ENCODE measurements around the gene KLK14. TPM values are rescaled to one million over a fixed set of nuclear protein-coding genes. Genes with fewer than 3 reads are reported as not detected.

The KLK14 gene
- total RNA-seq, 1 donor from 2014 or later, result not detected

DNA sequence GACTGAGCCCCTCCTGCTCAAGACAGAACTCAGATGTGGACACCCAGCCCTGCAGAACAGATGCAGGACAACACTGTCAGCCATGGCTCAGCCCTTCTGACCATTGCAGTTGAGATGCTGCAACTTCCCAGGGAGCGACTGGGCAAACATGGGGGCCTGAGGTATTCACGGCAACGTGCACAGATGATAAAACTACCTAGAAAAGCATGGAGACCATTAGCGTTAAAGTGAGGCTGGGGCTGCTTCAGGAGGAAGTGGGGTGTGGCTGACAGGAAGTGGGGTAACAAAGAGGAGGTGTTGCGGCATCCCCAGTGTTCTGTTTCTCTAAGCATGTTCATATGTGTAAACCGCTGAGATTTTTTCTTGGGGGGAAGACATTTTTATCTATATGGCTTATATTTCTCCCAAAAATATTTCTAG lies 40.7 kb upstream of the KLK14 start:
- TF ChIP-seq, protein P1, sequence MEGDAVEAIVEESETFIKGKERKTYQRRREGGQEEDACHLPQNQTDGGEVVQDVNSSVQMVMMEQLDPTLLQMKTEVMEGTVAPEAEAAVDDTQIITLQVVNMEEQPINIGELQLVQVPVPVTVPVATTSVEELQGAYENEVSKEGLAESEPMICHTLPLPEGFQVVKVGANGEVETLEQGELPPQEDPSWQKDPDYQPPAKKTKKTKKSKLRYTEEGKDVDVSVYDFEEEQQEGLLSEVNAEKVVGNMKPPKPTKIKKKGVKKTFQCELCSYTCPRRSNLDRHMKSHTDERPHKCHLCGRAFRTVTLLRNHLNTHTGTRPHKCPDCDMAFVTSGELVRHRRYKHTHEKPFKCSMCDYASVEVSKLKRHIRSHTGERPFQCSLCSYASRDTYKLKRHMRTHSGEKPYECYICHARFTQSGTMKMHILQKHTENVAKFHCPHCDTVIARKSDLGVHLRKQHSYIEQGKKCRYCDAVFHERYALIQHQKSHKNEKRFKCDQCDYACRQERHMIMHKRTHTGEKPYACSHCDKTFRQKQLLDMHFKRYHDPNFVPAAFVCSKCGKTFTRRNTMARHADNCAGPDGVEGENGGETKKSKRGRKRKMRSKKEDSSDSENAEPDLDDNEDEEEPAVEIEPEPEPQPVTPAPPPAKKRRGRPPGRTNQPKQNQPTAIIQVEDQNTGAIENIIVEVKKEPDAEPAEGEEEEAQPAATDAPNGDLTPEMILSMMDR (IDR thresholded peaks at IDR 0.05), result no peak
- ATAC-seq (peak; percentile 54), DNase-seq (no peak)
- Histone ChIP-seq H3K9me3 (no peaks in the 10 kb centered on the region), H3K27ac (peak overlapping the region; percentile 82), H3K4me3 (peak overlapping the region; percentile 16), H3K36me3 (no peaks in the 10 kb centered on the region), H3K27me3 (no peaks in the 10 kb centered on the region), H3K4me1 (peaks cover 5% of the 10 kb centered on the region)
- intact Hi-C loops (cut with DNase I), result no loop called here

DNA sequence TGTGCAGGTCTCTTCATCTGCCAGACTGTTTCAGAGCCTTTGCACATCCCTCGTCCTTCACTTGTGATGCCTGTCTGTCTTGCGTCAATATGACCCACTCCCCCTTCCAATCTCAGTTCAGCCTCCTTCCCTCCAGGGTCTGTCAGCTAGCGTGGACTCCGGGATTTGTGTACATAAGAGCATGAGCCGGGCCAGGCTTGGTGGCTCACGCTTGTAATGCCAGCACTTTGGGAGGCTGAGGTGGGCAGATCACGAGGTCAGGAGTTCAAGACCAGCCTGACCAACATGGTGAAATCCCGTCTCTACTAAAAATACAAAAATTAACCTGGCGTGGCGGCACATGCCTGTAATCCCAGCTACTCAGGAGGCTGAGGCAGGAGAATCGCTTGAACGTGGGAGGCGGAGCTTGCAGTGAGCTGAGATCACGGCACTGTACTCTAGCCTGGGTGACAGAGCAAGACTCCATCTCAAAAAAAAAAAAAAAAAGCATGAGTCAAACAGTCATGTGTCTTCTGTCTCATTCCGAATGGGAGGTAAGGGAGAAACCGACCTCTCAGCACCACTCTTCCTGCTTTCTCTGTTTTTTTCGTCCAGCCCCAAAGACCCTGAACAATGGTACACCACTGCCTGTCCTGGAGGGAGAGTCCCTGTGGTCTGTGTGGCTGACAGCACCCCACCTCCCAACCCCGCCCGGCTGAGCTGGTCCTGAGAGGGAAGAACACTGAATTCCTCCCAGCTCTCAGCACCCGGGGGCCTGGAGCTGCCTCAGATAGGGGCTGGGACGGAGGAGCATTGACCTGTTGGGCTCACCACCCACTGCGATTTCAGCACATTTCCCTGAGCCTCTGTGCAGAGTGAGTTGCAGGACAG lies 39.7 kb upstream of the KLK14 start:
- ATAC-seq (peak; percentile 19), DNase-seq (no peak)
- no peaks in the 10 kb centered on the region for H3K4me1 ChIP-seq
- peak overlapping the region; percentile 82 for H3K27ac ChIP-seq
- no peaks in the 10 kb centered on the region for H3K9me3 ChIP-seq
- no peaks in the 10 kb centered on the region for H3K36me3 ChIP-seq
- peak overlapping the region; percentile 16 for H3K4me3 ChIP-seq
- no peaks in the 10 kb centered on the region for H3K27me3 ChIP-seq
- TF ChIP-seq, protein P1 (IDR thresholded peaks at IDR 0.05), result no peak
- intact Hi-C loops (cut with DNase I), result no loop called here

DNA sequence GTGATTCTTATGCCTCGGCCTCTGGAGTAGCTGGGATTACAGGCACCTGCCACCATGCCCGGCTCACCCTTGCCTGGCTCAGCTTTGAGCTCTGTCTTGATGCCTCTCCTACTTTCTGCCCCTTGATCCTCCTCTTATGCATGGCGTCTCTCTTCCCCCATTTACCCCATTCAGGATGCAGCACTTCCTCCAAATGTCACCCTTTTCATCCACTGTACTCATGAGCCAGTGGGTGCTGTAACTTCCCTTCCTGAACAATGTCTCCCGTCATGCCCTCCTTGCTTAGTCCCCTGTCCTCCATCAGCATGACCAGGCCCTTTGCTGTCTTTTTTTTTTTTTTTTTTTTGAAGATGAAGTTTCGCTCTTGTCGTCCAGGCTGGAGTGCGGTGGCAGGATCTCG lies 38.6 kb upstream of the KLK14 start:
- peak; percentile 42 for ATAC-seq
- H3K4me1 ChIP-seq, result no peaks in the 10 kb centered on the region
- intact Hi-C loops (cut with DNase I), result no loop called here
- H3K27me3 ChIP-seq, result no peaks in the 10 kb centered on the region
- no peak overlapping the region for H3K27ac ChIP-seq
- H3K36me3 ChIP-seq, result no peaks in the 10 kb centered on the region
- TF ChIP-seq, protein P1 (IDR thresholded peaks at IDR 0.05), result no peak
- no peaks in the 10 kb centered on the region for H3K9me3 ChIP-seq
- H3K4me3 ChIP-seq, result no peak overlapping the region
- no peak for DNase-seq

DNA sequence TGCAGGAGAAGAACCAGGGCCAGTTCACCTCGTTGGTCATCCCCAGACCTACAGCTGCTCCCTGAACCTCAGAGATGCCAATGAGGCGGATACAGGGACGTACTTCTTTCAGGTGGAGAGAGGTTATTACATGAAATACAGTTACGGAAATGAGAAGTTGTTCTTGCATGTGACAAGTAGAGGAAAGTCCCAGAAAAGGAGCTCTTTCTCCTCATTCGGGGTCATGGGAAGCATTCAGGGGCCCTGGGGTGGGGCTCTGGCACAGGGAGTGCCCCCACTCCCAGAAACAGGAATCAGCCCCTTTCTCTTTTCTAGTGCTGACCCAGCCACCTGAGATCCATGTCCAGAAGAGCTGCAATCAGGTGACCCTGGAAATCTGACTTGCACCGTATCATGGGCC lies 37.5 kb upstream of the KLK14 start:
- no peak overlapping the region for H3K27ac ChIP-seq

DNA sequence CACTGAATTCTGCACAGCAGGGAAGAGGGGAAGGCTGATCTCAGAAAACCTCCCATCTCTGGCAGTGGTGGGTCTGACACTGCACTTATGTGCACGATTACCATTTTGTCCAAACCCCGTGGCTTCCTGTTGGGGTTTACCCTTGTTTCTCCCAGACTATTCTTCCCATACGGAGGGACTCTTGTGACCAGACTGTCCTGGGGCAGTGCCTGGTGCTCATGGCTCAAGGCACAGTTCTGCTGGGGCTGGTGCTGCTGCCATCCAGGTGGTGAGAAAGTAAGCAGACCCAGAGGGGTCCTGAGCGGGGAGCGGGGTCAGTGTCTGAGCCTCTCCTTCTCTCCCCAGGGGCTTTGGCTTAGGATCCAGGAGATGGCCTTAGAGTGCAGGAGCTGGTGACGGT lies 36.9 kb upstream of the KLK14 start:
- Histone ChIP-seq H3K9me3 (no peaks in the 10 kb centered on the region), H3K4me3 (no peak overlapping the region), H3K27ac (no peak overlapping the region), H3K4me1 (no peaks in the 10 kb centered on the region), H3K36me3 (no peaks in the 10 kb centered on the region), H3K27me3 (no peaks in the 10 kb centered on the region)
- TF ChIP-seq, protein P1 (IDR thresholded peaks at IDR 0.05), result no peak
- no peak for ATAC-seq
- no peak for DNase-seq
- intact Hi-C loops (cut with DNase I), result no loop called here

More for the DNA sequence above, 37.5 kb upstream of the KLK14 start:
- DNase-seq (no peak), ATAC-seq (no peak)
- Histone ChIP-seq H3K4me1 (no peaks in the 10 kb centered on the region), H3K27me3 (no peaks in the 10 kb centered on the region), H3K4me3 (no peak overlapping the region), H3K9me3 (no peaks in the 10 kb centered on the region), H3K36me3 (no peaks in the 10 kb centered on the region)
- intact Hi-C loops (cut with DNase I), result no loop called here
- TF ChIP-seq, protein P1 (IDR thresholded peaks at IDR 0.05), result no peak
